GM18868 (cell line): Measurements from ENCODE around the gene SRGAP3.
A peak's percentile ranks its signal among the peaks of the same experiment; 100 is the strongest.

Experiments
- ATAC-seq: cut with Tn5 transposase; IDR thresholded peaks from one replicate; pipeline ENCODE4 v1.9.1; 2021; ENCODE audit warnings: mild to moderate bottlenecking, moderate library complexity; ENCODE audit not compliant: unreplicated experiment

The SRGAP3 gene

DNA sequence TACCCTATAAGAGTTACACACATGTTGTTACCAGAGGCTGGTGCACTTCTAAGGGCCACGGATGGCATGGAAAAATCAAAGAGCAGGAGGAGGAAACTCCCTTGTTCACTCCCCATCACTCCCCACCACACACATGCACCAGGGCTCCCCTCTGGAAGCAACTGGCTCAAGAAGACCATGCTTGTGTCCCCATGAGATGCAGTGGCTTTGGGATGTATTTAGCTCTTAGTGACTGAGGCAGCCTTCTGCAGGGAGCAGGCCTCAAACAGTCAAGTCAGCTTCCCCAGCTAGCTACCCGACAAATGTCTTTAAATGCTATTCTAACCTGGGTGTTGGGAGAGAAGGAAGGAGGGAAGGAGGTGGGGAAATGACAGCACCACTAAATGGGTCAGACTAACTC, 253.2 kb downstream of the SRGAP3 start:
- no peak for ATAC-seq

DNA sequence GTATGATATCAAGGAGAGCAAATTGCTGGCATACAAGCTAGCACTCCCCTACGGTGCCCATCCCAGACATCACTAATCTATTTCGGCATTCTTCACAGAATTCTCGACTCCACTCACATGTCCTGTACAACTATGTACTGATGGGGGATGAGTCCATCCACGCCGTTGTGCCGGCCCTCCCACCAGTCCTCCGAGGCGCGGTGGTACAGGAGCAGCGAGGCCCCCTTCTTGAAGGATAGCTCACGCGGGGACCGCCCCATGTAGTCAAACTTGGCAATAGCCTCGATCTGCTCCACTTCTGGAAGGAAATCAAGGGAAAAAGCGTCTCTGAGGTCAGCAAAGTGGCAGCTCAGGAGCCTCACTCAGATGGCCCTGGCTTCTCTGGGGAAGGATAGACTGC, 255.2 kb downstream of the SRGAP3 start:
- no peak for ATAC-seq

DNA sequence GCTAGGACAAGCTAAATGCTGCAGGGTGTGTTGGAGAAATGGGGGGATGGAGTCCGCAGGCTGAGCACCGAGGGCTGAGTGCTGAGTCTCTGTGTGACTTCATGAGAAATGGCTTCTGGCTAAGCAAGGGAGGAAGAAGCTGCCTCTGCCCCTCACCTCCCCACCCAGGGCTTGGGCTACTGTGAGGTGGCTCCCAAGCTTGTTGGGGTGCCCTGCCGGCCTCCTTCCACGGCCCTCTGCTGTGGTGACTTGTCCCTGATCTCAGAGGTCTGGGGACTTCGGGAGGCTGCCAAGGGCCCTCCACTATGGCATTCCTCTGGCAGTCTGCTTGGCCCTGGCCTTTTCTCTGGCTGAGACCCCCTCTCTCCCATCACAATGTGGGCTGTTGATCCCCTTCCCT, 256.1 kb downstream of the SRGAP3 start:
- ATAC-seq: no peak

GRCh38 chr3:8992854-8993253, 256.6 kb downstream of the SRGAP3 start:
- ATAC-seq: no peak

GRCh38 chr3:8992199-8992598, 257.2 kb downstream of the SRGAP3 start:
- no peak for ATAC-seq

GRCh38 chr3:8990266-8991215, 258.9 kb downstream of the SRGAP3 start:
- no peak for ATAC-seq

DNA sequence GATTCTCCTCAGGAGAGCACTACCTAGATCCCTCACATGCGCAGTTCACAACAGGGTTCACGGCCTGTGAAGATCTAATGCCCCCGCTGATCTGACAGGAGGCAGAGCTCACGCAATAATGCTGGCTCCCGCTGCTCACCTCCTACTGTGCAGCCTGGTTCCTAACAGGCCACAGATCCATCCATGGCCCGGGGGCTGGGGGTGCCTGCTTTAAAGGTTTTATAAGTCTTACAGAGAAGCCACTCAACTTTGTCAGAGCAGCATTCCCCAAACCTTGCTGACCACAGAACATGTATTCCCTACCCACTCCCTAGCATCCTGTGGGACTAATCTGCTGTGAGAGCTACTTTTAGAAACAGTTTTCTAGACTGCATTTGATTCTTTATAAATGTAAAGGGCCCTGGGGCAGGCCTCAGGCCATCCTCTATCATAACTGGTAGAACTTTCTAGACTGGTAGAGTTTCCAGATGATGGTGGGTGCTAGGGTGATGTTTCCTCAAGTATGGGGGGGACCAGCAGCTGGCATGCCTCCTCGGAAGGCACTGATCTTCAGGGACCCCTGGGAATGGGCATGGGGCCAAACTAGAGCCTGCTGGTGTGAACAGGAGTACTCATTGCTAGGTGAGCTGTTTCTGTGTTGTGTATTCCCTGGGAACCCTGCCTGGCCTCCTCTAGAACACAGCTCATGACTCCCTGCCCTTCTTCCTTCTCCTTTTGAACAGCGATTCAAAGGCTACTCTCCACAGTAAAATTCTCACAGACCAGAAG, 260.5 kb downstream of the SRGAP3 start:
- no peak for ATAC-seq

GRCh38 chr3:8988384-8988655, 261.1 kb downstream of the SRGAP3 start:
- ATAC-seq: no peak

DNA sequence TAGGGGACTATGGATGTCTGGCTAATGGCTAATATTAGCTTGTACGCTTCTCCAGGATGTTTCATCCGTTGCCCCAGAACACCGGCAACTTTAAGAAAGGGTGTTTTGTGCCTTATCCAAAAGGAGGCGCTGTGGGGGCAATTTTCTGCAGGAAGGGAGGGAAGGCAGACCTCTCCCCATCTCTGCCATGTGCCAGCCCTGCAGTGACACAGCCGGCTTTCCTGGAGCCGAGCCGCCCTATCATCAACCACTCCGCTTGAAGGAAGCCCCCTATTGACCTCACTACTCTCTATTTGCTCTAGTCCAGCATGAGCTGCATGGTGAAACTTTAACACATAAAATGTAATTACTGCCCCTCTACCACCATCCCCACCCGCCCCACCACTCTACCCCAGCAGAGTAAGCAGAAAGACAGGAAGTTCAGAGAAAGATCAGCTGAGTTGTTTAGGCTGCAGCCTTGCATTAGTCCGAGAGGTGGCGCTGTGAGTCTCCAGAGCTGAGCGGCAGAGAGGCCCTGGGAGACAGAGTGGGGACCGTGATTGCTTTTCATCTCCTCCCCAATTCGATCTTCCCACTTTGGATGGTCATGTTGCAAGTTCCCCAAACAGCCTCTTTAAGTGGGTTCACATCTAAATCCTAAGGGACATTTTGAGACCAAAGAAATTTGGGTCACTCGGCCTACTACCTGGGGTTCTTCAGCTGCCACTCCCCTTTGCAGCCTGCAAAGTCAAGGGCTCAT, 261.6 kb downstream of the SRGAP3 start:
- peak; percentile 90 for ATAC-seq

DNA sequence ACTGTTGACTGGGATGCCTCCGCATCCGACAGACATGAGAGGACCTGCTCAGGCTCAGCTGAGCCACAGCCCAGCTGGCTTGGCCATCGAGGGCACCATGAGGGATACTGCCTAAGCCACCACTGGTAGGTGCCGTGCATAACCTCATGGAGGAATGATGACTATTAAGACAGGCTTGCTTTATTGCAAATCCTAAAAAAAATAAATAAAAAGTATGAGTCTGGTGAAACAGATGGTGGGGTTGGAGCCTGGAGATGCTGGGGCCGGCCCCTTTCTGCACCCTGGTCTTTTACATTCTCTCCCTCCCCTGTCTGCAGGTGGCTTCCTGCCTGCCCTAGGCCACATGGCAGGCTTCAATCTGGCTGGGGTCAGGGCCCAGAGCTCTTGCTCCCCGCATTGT, 262.2 kb downstream of the SRGAP3 start:
- no peak for ATAC-seq

- ATAC-seq: no peak
Measured at GRCh38 chr3:8986741-8987140, 262.7 kb downstream of the SRGAP3 start.

GRCh38 chr3:8985876-8986275, 263.6 kb downstream of the SRGAP3 start:
- ATAC-seq: no peak

DNA sequence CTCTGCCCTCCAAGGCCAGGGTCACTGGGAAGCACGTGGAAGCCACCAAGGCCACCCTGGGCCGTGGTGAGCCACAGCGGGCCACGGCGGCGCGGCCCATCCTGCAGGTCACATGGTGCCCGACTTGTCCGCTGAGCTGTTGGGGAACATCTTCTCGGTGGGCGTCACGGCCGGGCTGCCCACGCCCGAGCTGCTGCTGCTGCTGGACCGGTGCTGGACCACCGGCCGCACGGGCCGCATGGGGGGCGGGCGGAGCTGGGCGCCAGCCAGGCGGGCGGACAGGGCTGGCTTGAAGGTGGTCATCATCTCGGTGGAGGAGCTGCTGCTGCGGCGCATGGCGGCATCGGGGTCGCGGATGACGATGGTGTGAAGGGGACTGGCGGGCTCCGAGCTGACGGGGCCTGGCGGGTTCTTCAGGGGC, 264.0 kb downstream of the SRGAP3 start:
- no peak for ATAC-seq

- ATAC-seq: no peak
Measured at GRCh38 chr3:8984526-8984925, 264.9 kb downstream of the SRGAP3 start.

DNA sequence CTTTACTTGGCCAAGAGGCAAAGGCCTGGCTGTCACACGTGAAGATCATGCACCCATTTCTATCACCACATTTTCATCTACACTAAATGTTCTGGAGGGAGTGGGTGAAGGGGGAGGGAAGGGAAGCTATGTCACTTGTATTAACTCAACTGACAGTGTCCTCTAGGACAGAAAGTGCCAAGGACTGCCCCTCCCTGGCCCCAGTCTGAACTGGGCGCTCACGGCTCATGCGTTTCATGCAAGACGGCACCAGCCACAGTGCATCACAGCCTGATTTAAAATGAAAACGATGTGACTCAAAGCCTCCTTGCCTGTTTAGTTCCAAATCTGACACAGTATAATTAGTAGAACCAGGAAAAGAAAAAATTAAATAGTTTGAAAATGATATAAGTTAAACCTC, 265.4 kb downstream of the SRGAP3 start:
- no peak for ATAC-seq

DNA sequence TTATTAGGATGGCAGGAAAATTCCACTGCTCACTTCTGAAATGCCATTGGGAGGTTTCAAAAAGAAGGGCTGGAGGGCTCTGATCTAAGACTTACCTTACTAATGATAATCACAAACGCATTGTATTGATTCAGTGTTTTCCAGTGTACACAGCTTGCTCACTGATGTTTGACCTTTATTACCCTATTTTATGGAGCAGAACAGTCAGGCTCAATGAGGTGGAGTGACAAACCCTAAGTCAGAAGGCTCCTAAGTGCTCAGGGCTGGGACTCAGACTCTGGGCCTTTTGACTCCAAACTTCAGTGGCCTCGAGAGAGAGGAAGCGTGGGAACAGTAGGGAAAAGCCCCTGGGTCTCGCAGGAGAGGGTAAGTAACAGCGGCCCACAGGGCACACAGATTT, 265.9 kb downstream of the SRGAP3 start:
- no peak for ATAC-seq

- ATAC-seq: no peak
Measured at GRCh38 chr3:8983026-8983425, 266.4 kb downstream of the SRGAP3 start.

DNA sequence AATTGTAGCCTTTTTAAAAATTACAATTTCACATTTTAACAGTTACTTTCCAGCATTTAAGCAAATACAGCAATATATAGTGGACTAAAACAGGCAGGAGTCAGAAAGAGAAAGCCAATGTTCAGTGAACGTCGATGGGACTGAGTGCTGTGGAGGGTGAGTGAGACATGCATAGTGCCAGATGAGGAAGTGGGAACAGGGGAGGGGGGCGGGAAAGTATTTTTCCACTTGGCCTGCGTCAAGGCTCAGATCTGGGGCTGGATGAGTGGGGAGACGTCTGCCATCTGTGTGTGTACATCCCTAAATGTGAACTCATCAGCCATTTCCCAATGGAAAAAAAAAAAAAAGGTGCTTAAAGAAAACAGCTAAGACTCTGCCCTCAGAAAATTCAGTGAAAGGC, 266.9 kb downstream of the SRGAP3 start:
- peak; percentile 54 for ATAC-seq

DNA sequence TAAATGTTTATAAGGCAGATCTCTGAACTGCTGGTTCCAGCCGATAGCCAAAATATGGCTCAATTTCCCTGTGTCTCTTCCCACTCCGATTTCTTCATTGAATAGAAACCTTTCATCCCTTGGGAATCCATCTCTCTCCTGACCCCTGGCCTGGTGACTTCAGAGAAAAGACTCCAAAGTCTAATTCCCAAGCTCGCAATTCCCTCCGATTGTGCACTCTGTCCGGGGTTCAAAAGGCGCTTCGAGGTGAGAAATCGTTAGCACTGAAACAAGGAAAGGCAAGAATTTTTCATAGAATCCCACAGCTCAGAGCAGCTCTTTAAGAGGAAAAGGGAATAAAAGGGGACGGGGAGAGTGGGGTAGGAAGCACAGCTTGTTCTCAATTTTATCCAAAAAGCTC, 267.7 kb downstream of the SRGAP3 start:
- ATAC-seq: no peak

GRCh38 chr3:8981296-8981695, 268.1 kb downstream of the SRGAP3 start:
- no peak for ATAC-seq

DNA sequence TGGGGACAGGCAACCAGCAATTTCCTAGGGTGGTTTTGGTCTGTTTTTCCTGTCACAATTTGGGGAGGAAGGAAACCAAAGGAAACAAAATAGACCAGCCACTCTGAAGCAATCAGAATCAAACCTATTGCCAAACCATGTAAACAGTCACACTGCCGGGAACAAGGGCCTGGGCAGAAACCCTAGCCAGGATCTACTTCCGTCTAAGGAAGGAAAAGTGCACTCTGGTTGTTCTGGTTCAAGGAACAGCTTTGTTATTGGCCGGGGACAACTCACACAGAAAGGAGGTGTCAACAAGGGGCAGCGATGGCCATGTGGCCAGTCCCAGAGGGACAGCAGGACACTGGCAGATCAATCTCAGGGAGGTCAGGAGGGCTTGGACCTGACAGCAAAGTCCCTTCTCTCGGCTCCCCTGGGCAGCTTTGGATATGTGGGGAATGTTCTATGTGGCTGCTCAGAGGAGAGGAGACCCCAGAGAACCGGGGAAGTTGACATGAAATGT, 268.6 kb downstream of the SRGAP3 start:
- ATAC-seq: no peak
